Calu3 (cell line): ENCODE measurements around the gene CYP27C1. TPM values are rescaled to one million over a fixed set of nuclear protein-coding genes. Genes with fewer than 3 reads are reported as not detected.

ENCODE experiments used
- BruUV-seq: library from RNA; stranded (reverse); fragments of 400-500 nt; replicated peaks from 2 replicates; lab custom pipeline; 2021; lab: Mats Ljungman, UMichigan
- CTCF ChIA-PET: fragments of 300-600 bp; sonication (Branson Sonifier 250); formaldehyde crosslinking; loops from one replicate; lab custom pipeline; 2022; ENCODE audit warnings: antibody characterized with exemption; lab: Charles Lee
- DNase-seq: peaks from one replicate; pipeline ENCODE4 v3.0.0; 2022
- H3K27ac Mint-ChIP-seq: one replicate; pipeline ENCODE4 v1.8.0; 2022; ENCODE audit warnings: mixed read lengths; ENCODE audit not compliant: unreplicated experiment
- H3K27me3 Mint-ChIP-seq: one replicate; pipeline ENCODE4 v1.8.0; 2022; ENCODE audit warnings: mixed read lengths; ENCODE audit not compliant: unreplicated experiment
- H3K36me3 Mint-ChIP-seq: one replicate; pipeline ENCODE4 v1.8.0; 2022; ENCODE audit warnings: mild to moderate bottlenecking, moderate library complexity, mixed read lengths; ENCODE audit not compliant: insufficient read depth, unreplicated experiment
- H3K4me1 Mint-ChIP-seq: one replicate; pipeline ENCODE4 v1.8.0; 2022; ENCODE audit warnings: mild to moderate bottlenecking, low read depth, mixed read lengths; ENCODE audit not compliant: unreplicated experiment
- H3K4me3 Mint-ChIP-seq: one replicate; pipeline ENCODE4 v1.8.0; 2022; ENCODE audit warnings: mild to moderate bottlenecking, low read depth, moderate library complexity, mixed read lengths; ENCODE audit not compliant: unreplicated experiment
- H3K9me3 Mint-ChIP-seq: one replicate; pipeline ENCODE4 v1.8.0; 2022; ENCODE audit warnings: low read depth, mixed read lengths; ENCODE audit not compliant: unreplicated experiment
- intact Hi-C: fragments of 100-400 bp; cut with micrococcal nuclease; formaldehyde crosslinking; loops from one replicate; pipeline ENCODE4 v1.10.0; 2022; ENCODE audit not compliant: unreplicated experiment
- total RNA-seq: library from RNA; stranded (reverse); gene quantifications from 2 replicates; pipeline ENCODE4 v1.2.3, GENCODE V29; 2022
- TF ChIP-seq, protein P1 (sequence below): fragments of 200-600 bp; IDR thresholded peaks from one replicate; pipeline ENCODE4 v1.8.0; 2022; ENCODE audit warnings: antibody characterized with exemption; ENCODE audit not compliant: unreplicated experiment

CYP27C1 gene
- total RNA-seq, 1 experiment from 2014 or later, result 0.07 TPM

DNA sequence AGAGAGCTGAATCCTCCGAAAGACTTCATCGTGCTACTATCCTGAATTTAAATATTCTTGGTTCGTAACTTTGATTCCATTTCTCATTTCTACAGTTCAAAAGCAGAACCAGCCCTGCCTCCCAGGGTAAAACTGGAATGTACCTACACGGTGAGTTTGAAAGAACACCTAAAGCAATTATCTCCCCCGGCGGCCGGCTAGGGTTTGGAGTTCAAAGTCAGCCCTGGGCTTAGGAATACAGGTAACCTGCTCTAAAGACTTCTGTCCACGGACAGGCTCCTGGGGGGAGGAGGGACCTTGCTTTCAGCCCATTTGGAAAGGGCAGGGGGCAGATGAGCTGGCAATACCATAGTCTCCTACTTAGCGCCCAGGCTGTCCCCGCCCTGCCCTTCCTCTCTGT, 32.3 kb downstream of the CYP27C1 start:
- CTCF ChIA-PET, result no interaction called here
- no peak overlapping the region for H3K27ac Mint-ChIP-seq
- peaks cover 3% of the 10 kb centered on the region for H3K9me3 Mint-ChIP-seq
- no peak overlapping the region for H3K4me3 Mint-ChIP-seq
- TF ChIP-seq, protein P1, sequence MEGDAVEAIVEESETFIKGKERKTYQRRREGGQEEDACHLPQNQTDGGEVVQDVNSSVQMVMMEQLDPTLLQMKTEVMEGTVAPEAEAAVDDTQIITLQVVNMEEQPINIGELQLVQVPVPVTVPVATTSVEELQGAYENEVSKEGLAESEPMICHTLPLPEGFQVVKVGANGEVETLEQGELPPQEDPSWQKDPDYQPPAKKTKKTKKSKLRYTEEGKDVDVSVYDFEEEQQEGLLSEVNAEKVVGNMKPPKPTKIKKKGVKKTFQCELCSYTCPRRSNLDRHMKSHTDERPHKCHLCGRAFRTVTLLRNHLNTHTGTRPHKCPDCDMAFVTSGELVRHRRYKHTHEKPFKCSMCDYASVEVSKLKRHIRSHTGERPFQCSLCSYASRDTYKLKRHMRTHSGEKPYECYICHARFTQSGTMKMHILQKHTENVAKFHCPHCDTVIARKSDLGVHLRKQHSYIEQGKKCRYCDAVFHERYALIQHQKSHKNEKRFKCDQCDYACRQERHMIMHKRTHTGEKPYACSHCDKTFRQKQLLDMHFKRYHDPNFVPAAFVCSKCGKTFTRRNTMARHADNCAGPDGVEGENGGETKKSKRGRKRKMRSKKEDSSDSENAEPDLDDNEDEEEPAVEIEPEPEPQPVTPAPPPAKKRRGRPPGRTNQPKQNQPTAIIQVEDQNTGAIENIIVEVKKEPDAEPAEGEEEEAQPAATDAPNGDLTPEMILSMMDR, result no peak
- H3K36me3 Mint-ChIP-seq, result no peaks in the 10 kb centered on the region
- peaks cover 33% of the 10 kb centered on the region for H3K27me3 Mint-ChIP-seq
- intact Hi-C loops, result no loop called here
- no peak for DNase-seq
- H3K4me1 Mint-ChIP-seq, result no peaks in the 10 kb centered on the region
- BruUV-seq, result no TSS peak

DNA sequence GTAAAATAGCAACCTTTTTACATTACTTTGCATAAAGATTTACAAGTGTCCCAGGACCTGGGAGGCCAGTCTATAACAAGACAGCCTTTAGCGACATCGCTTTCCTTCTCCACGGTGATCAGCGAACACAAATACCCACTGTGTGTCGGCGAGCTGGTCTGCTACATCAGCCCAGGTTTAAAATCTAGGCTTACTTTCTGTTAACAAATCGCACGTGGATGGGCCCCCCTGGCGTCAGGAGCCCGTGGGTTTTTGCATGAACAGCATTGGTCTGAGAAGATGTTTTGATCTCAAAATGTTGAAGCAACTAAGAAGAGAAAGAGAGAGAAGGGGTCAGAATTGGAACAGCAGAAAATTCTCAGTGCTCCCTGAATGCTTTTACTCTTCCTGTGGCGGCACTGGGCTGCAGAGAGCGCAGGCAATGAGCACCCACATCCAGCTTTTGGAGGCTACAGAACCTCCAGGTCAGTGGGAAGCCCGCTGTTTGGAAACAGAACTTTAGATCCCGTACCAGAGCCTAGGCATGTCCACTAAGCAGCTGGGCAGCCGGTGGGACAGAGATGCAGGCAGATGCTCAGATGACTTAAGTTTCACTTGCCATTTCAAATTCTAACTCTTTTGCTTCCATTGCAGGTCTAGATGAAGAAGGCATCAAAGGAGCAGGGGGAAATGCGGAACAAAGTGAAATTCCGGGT, 32.9 kb downstream of the CYP27C1 start:
- CTCF ChIA-PET, result no interaction called here
- Mint-ChIP-seq H3K9me3 (peaks cover 3% of the 10 kb centered on the region), H3K27me3 (peaks cover 27% of the 10 kb centered on the region), H3K4me1 (no peaks in the 10 kb centered on the region), H3K36me3 (no peaks in the 10 kb centered on the region), H3K27ac (no peak overlapping the region), H3K4me3 (no peak overlapping the region)
- intact Hi-C loops, result no loop called here
- BruUV-seq, result no TSS peak
- DNase-seq, result no peak
- TF ChIP-seq, protein P1, result no peak

DNA sequence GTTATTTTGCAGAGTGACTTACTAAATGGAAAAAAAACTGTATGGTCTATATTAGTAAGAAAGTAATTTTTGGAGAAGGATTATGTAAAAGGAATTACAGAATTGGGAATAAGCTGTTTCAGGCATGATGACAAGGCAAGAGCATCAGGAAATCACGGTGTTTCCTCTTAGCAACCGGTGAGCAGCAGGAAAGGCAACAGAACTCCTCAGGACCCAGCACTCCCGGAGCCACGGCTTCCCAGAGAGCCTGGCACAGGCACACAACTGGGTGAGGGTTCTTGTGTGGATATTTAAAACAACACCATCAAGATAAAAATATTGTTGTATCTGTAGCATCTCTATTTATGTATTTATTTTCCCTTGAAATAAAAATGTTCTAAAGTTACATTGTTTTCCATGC, 34.4 kb downstream of the CYP27C1 start:
- no TSS peak for BruUV-seq
- CTCF ChIA-PET, result no interaction called here
- no peak overlapping the region for H3K27ac Mint-ChIP-seq
- TF ChIP-seq, protein P1, result no peak
- no peak overlapping the region for H3K4me3 Mint-ChIP-seq
- H3K27me3 Mint-ChIP-seq, result peaks cover 28% of the 10 kb centered on the region
- H3K9me3 Mint-ChIP-seq, result peaks cover 4% of the 10 kb centered on the region
- H3K36me3 Mint-ChIP-seq, result no peaks in the 10 kb centered on the region
- DNase-seq, result no peak
- H3K4me1 Mint-ChIP-seq, result no peaks in the 10 kb centered on the region
- intact Hi-C loops, result no loop called here

DNA sequence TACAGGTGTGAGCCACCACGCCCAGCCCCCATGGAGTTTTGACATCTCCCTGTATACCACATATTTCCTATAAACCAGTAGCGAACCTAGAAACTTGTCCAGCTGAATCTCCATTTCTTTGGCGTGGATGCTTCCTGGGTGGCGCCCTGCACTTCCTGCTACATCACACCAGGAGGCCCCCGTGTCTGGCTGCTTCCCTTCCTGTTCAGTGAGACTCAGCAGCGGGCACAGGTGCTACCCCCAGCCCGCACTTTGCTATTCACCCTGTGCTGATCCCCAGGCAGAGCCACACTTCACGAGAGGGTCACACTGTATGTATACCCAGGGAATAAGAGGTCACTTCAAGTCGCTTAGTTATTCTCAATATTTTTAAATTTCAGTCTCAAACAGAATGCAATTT, 35.0 kb downstream of the CYP27C1 start:
- H3K9me3 Mint-ChIP-seq, result peaks cover 8% of the 10 kb centered on the region
- H3K4me3 Mint-ChIP-seq, result no peak overlapping the region
- intact Hi-C loops, result no loop called here
- DNase-seq, result no peak
- no peak overlapping the region for H3K27ac Mint-ChIP-seq
- no TSS peak for BruUV-seq
- H3K36me3 Mint-ChIP-seq, result no peaks in the 10 kb centered on the region
- H3K4me1 Mint-ChIP-seq, result no peaks in the 10 kb centered on the region
- CTCF ChIA-PET, result interaction anchor here (1.0 kb wide), 1 partner anchor 12 kb away, joined by 3 read pairs; no protein-coding TSS in a partner anchor
- H3K27me3 Mint-ChIP-seq, result peaks cover 34% of the 10 kb centered on the region
- TF ChIP-seq, protein P1, result no peak
